AG04450 (cell line): ENCODE data around the gene TMED6. TPM values are rescaled to one million over a fixed set of nuclear protein-coding genes. Genes with fewer than 3 reads are reported as not detected.
A peak's percentile ranks its signal among the peaks of the same experiment; 100 is the strongest.

Experiments
- CTCF ChIA-PET: fragments of 300-600, 350-600 bp; formaldehyde crosslinking; extraction: SDS; loops from one replicate; lab custom pipeline; 2022; ENCODE audit warnings: antibody characterized with exemption, inconsistent platforms; lab: Charles Lee
- POLR2A ChIA-PET: fragments of 350-600 bp; formaldehyde crosslinking; extraction: SDS; loops from one replicate; lab custom pipeline; 2021; ENCODE audit warnings: antibody characterized with exemption, inconsistent platforms; lab: Yijun Ruan, JAX
- DNase-seq: peaks from one replicate; pipeline ENCODE4 v3.0.0-alpha.2; 2011; ENCODE audit warnings: low read depth, low spot score
- H3K27ac ChIP-seq: one replicate; pipeline ENCODE4 v1.5.1; 2012; ENCODE audit warnings: low read depth, low read length, control low read depth
- H3K27me3 ChIP-seq: one replicate; pipeline ENCODE4 v1.6.0; 2012; ENCODE audit warnings: low read length; ENCODE audit not compliant: control insufficient read depth, insufficient read depth
- H3K4me3 ChIP-seq: 2 replicates; pipeline ENCODE4 v1.5.1; 2011; ENCODE audit warnings: mild to moderate bottlenecking, low read depth, low read length, control low read depth
- H3K9me3 ChIP-seq: 2 replicates; pipeline ENCODE4 v1.5.1; 2012; ENCODE audit warnings: low read length; ENCODE audit not compliant: control insufficient read depth, insufficient read depth
- CTCF ChIP-seq: IDR thresholded peaks from 2 replicates; pipeline ENCODE4 v1.5.1; 2011; ENCODE audit warnings: low read depth, low read length, control low read depth, inconsistent platforms
- polyA plus RNA-seq: library from polyadenylated mRNA; depleted of rRNA; stranded (reverse); fragments of >200 nt; gene quantifications from 2 replicates; pipeline ENCODE4 v1.2.3, GENCODE V29; 2011

Gene TMED6
- polyA plus RNA-seq, 1 experiment: not detected

GRCh38 chr16:69371564-69371963 is 20.0 kb upstream of the TMED6 start:
- TF ChIP-seq CTCF: no peak
- ChIA-PET CTCF (interaction anchor here (0.7 kb wide), 1 partner anchor 1944 kb away, joined by 6 read pairs; no protein-coding TSS in a partner anchor), POLR2A (no interaction called here)
- Histone ChIP-seq H3K27ac (no peak overlapping the region), H3K4me3 (no peak overlapping the region), H3K9me3 (no peaks in the 10 kb centered on the region), H3K27me3 (no peaks in the 10 kb centered on the region)
- DNase-seq: no peak

GRCh38 chr16:69368866-69369265 is 17.3 kb upstream of the TMED6 start:
- H3K4me3 ChIP-seq: no peak overlapping the region
- no peaks in the 10 kb centered on the region for H3K27me3 ChIP-seq
- no peak for TF ChIP-seq CTCF
- POLR2A ChIA-PET: no interaction called here
- H3K9me3 ChIP-seq: no peaks in the 10 kb centered on the region
- no peak for DNase-seq
- no peak overlapping the region for H3K27ac ChIP-seq
- CTCF ChIA-PET: interaction anchor here (0.6 kb wide), 1 partner anchor 91 kb away, joined by 4 read pairs; no protein-coding TSS in a partner anchor

GRCh38 chr16:69367980-69368379 is 16.4 kb upstream of the TMED6 start:
- Histone ChIP-seq H3K27me3 (no peaks in the 10 kb centered on the region), H3K27ac (peak overlapping the region; percentile 22), H3K9me3 (no peaks in the 10 kb centered on the region), H3K4me3 (no peak overlapping the region)
- ChIA-PET CTCF (no interaction called here), POLR2A (no interaction called here)
- no peak for DNase-seq
- no peak for TF ChIP-seq CTCF

- no peak for DNase-seq
- Histone ChIP-seq H3K9me3 (no peaks in the 10 kb centered on the region), H3K4me3 (no peak overlapping the region), H3K27ac (peak overlapping the region; percentile 39), H3K27me3 (no peaks in the 10 kb centered on the region)
- TF ChIP-seq CTCF: no peak
- ChIA-PET POLR2A (interaction anchor here (0.6 kb wide), 1 partner anchor 10 kb away, joined by 3 read pairs; no protein-coding TSS in a partner anchor), CTCF (no interaction called here)
Measured at GRCh38 chr16:69366431-69366830, 14.8 kb upstream of the TMED6 start.

GRCh38 chr16:69365901-69366300 is 14.3 kb upstream of the TMED6 start:
- no peak for DNase-seq
- H3K9me3 ChIP-seq: no peaks in the 10 kb centered on the region
- POLR2A ChIA-PET: interaction anchor here (0.6 kb wide), 1 partner anchor 11 kb away, joined by 3 read pairs; no protein-coding TSS in a partner anchor
- TF ChIP-seq CTCF: no peak
- no peaks in the 10 kb centered on the region for H3K27me3 ChIP-seq
- H3K4me3 ChIP-seq: no peak overlapping the region
- H3K27ac ChIP-seq: no peak overlapping the region
- CTCF ChIA-PET: no interaction called here
